Activated T-cell treated with anti-CD3 and anti-CD28 coated beads, Interleukin-2, amount 50 U/mL, for 24 hours (primary cell): Measurements from ENCODE around the gene MYRFL.

Experiments used
- DNase-seq: peaks from one replicate; pipeline ENCODE4 v3.0.0-alpha.2; 2020
- H3K27ac Mint-ChIP-seq: 2 replicates; pipeline ENCODE4 v1.8.0; 2020; ENCODE audit warnings: mild to moderate bottlenecking, mixed read lengths
- H3K27me3 Mint-ChIP-seq: 2 replicates; pipeline ENCODE4 v1.8.0; 2020; ENCODE audit warnings: mixed read lengths
- H3K36me3 Mint-ChIP-seq: 2 replicates; pipeline ENCODE4 v1.8.0; 2020; ENCODE audit warnings: low read depth, mixed read lengths
- H3K4me1 Mint-ChIP-seq: 2 replicates; pipeline ENCODE4 v1.8.0; 2020; ENCODE audit warnings: low read depth, mixed read lengths
- H3K4me3 Mint-ChIP-seq: 2 replicates; pipeline ENCODE4 v1.8.0; 2020; ENCODE audit warnings: mild to moderate bottlenecking, moderate library complexity, mixed read lengths
- H3K9me3 Mint-ChIP-seq: 2 replicates; pipeline ENCODE4 v1.8.0; 2020; ENCODE audit warnings: mixed read lengths

The MYRFL gene

GRCh38 chr12:69921831-69922230, 96.8 kb downstream of the MYRFL start:
- Mint-ChIP-seq H3K27ac (no peak overlapping the region), H3K9me3 (no peaks in the 10 kb centered on the region), H3K4me1 (no peaks in the 10 kb centered on the region), H3K4me3 (no peak overlapping the region), H3K27me3 (peaks cover 4% of the 10 kb centered on the region), H3K36me3 (no peaks in the 10 kb centered on the region)
- no peak for DNase-seq

DNA sequence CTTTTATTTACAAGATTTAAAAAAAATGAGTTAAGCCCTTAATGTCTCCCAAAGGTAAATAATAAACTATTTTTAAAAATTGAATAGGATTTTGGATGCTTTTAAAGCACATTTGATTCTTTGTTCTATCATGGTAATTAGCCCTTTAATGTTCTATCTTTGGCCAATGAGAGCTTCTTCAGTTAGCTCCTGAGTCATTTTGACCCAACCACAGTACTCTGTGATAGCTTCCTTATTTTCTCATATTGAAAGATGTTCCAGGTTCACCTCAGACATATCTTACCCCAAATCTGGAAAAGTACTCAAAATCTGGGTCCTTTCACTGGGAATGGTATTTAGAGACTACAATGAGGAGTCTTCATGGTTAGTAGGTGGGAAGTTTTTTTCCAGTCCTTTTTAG, 98.0 kb downstream of the MYRFL start:
- Mint-ChIP-seq H3K9me3 (no peaks in the 10 kb centered on the region), H3K36me3 (no peaks in the 10 kb centered on the region), H3K27ac (no peak overlapping the region), H3K27me3 (peaks cover 8% of the 10 kb centered on the region), H3K4me1 (no peaks in the 10 kb centered on the region), H3K4me3 (no peak overlapping the region)
- DNase-seq, result no peak

- Mint-ChIP-seq H3K36me3 (no peaks in the 10 kb centered on the region), H3K4me1 (no peaks in the 10 kb centered on the region), H3K27ac (no peak overlapping the region), H3K27me3 (peaks cover 8% of the 10 kb centered on the region), H3K9me3 (no peaks in the 10 kb centered on the region), H3K4me3 (no peak overlapping the region)
- DNase-seq, result no peak
These were observed 100.3 kb downstream of the MYRFL start for GRCh38 chr12:69925291-69925690.

- no peaks in the 10 kb centered on the region for H3K9me3 Mint-ChIP-seq
- DNase-seq, result no peak
- H3K4me1 Mint-ChIP-seq, result no peaks in the 10 kb centered on the region
- H3K36me3 Mint-ChIP-seq, result no peaks in the 10 kb centered on the region
- no peak overlapping the region for H3K27ac Mint-ChIP-seq
- peaks cover 12% of the 10 kb centered on the region for H3K27me3 Mint-ChIP-seq
- no peak overlapping the region for H3K4me3 Mint-ChIP-seq
These were observed 102.1 kb downstream of the MYRFL start for GRCh38 chr12:69927164-69927563.

GRCh38 chr12:69929125-69929524, 104.1 kb downstream of the MYRFL start:
- no peak for DNase-seq
- H3K9me3 Mint-ChIP-seq, result no peaks in the 10 kb centered on the region
- H3K27ac Mint-ChIP-seq, result no peak overlapping the region
- peaks cover 10% of the 10 kb centered on the region for H3K27me3 Mint-ChIP-seq
- H3K4me3 Mint-ChIP-seq, result no peak overlapping the region
- no peaks in the 10 kb centered on the region for H3K4me1 Mint-ChIP-seq
- H3K36me3 Mint-ChIP-seq, result no peaks in the 10 kb centered on the region

DNA sequence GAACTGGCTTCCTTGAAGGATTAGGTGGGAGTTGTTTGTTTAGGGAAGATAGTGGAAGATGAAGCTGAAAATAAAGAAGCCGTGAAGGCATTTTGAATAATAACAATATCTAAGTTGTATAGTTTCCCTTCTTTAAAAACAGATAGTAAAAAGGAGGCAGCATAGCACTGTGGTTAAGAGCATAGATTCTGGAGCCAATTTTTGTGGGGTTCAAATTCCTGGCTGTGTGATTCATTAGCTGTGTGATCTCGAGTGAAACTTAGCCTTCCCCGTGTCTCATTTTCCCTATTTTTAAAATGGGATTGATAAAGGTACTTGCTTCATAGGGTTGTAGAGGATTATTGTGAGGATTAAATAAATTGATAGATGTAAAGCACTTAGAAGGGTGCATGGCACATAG, 104.5 kb downstream of the MYRFL start:
- Mint-ChIP-seq H3K9me3 (no peaks in the 10 kb centered on the region), H3K36me3 (no peaks in the 10 kb centered on the region)

GRCh38 chr12:69931569-69931968, 106.5 kb downstream of the MYRFL start:
- no peak for DNase-seq
- Mint-ChIP-seq H3K4me1 (no peaks in the 10 kb centered on the region), H3K27ac (no peak overlapping the region), H3K36me3 (no peaks in the 10 kb centered on the region), H3K4me3 (no peak overlapping the region), H3K9me3 (no peaks in the 10 kb centered on the region), H3K27me3 (peaks cover 19% of the 10 kb centered on the region)

More for the DNA sequence above, 104.5 kb downstream of the MYRFL start:
- peaks cover 13% of the 10 kb centered on the region for H3K27me3 Mint-ChIP-seq
- H3K27ac Mint-ChIP-seq, result no peak overlapping the region
- H3K4me1 Mint-ChIP-seq, result no peaks in the 10 kb centered on the region
- no peak overlapping the region for H3K4me3 Mint-ChIP-seq
- DNase-seq, result no peak

GRCh38 chr12:69932154-69932553, 107.1 kb downstream of the MYRFL start:
- Mint-ChIP-seq H3K36me3 (no peaks in the 10 kb centered on the region), H3K4me3 (no peak overlapping the region), H3K27me3 (peaks cover 19% of the 10 kb centered on the region), H3K4me1 (no peaks in the 10 kb centered on the region), H3K27ac (no peak overlapping the region), H3K9me3 (no peaks in the 10 kb centered on the region)
- DNase-seq, result no peak

DNA sequence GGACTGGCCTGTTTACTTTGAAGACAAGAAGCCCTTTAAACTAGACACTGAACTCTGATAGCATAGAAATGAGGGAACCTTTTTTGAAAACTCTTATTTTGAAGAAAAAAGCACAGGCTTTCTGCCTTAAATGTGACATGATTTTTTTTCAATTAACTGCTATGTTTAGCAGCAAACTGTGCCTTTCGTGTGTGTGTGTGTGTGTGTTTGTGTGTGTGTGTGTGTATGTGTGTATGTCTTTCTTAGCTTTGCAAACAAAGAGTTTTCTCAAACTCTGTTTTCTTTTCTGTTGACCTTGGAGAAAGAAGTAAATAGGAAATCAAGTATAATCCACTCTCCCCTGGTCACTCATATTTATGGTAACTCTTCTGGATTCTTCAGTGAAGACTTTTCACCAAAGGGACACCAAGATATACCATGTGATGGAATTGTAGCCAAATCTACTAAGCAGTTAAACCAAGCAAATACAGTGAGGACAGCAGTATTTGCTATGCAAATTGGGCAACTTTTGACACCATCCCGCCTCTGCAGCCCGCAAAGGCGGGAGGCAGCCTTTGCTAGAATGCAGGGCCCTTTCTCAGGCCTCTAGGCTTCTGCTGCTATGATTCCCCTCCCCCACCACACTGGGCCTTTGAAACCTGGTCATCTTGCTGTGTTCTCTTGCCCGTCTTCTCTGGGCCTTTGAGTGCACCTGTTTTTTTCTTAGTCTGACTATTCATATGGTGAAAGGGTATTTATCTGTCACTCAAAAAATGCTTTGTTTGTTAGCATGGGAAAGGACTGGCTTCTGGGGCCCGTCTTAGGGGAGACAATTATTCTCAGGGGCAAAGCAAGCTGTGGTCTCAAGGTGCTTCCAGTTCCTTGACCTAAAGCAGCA, 107.9 kb downstream of the MYRFL start:
- Mint-ChIP-seq H3K27me3 (peaks cover 22% of the 10 kb centered on the region), H3K4me3 (no peak overlapping the region), H3K4me1 (no peaks in the 10 kb centered on the region), H3K36me3 (no peaks in the 10 kb centered on the region), H3K27ac (no peak overlapping the region), H3K9me3 (no peaks in the 10 kb centered on the region)
- DNase-seq, result no peak

- H3K27ac Mint-ChIP-seq, result no peak overlapping the region
- no peak for DNase-seq
- H3K36me3 Mint-ChIP-seq, result no peaks in the 10 kb centered on the region
- H3K4me3 Mint-ChIP-seq, result no peak overlapping the region
- H3K9me3 Mint-ChIP-seq, result no peaks in the 10 kb centered on the region
- no peaks in the 10 kb centered on the region for H3K4me1 Mint-ChIP-seq
- H3K27me3 Mint-ChIP-seq, result peaks cover 22% of the 10 kb centered on the region
These were observed 109.0 kb downstream of the MYRFL start for GRCh38 chr12:69934011-69934410.

- H3K4me3 Mint-ChIP-seq, result no peak overlapping the region
- peaks cover 19% of the 10 kb centered on the region for H3K27me3 Mint-ChIP-seq
- no peaks in the 10 kb centered on the region for H3K9me3 Mint-ChIP-seq
- DNase-seq, result no peak
- H3K4me1 Mint-ChIP-seq, result no peaks in the 10 kb centered on the region
- no peaks in the 10 kb centered on the region for H3K36me3 Mint-ChIP-seq
- H3K27ac Mint-ChIP-seq, result no peak overlapping the region
These were observed 110.6 kb downstream of the MYRFL start for GRCh38 chr12:69935651-69936100.

DNA sequence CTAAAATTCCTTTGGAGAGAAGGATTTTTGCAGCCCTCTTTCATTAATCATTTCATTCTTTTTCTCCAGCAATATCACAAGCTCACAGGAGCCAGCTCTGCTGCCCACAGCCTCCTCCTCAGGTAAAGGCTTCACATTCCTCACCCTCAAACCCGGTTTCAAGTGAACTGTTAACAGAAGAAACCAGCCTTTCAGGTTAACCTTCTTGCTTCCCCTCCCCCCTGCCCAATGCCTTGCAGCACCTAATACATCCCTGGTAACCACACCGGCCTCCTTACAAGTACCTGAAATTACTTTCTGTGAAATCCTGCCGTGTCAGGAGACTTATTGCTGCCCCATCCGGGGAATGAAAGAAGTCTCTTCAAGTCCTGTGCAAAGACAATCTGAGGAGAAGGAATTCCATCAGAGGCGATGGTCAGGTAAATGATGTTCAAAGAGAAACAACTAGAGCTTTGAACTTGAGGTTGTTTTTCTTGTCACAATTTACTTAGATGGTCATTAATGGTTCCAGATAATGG, 111.2 kb downstream of the MYRFL start:
- Mint-ChIP-seq H3K27ac (no peak overlapping the region), H3K4me1 (no peaks in the 10 kb centered on the region)

DNA sequence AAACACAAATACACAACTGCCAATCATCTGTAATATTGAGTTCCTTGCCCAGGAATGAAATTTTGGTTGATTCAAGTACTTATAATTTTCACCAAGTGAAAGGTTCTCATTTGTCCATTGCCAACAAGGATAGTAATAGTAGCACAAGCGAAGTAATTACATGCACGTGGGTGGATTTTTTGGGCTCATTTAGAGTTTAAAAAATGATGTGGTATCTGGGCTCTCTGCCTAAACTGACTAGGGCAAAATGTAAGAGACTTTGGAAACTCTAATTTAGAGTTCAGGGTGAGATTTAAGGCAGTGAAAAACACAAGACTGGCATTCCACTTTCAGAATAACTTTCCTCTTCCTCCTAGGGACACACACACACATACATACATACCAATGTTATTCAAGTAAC, 111.7 kb downstream of the MYRFL start:
- no peak for DNase-seq
- Mint-ChIP-seq H3K36me3 (no peaks in the 10 kb centered on the region), H3K9me3 (no peaks in the 10 kb centered on the region), H3K27me3 (peaks cover 15% of the 10 kb centered on the region), H3K27ac (no peak overlapping the region), H3K4me3 (no peak overlapping the region), H3K4me1 (no peaks in the 10 kb centered on the region)

More for the DNA sequence above, 111.2 kb downstream of the MYRFL start:
- peaks cover 15% of the 10 kb centered on the region for H3K27me3 Mint-ChIP-seq
- no peak for DNase-seq
- no peaks in the 10 kb centered on the region for H3K9me3 Mint-ChIP-seq
- no peak overlapping the region for H3K4me3 Mint-ChIP-seq
- H3K36me3 Mint-ChIP-seq, result no peaks in the 10 kb centered on the region

DNA sequence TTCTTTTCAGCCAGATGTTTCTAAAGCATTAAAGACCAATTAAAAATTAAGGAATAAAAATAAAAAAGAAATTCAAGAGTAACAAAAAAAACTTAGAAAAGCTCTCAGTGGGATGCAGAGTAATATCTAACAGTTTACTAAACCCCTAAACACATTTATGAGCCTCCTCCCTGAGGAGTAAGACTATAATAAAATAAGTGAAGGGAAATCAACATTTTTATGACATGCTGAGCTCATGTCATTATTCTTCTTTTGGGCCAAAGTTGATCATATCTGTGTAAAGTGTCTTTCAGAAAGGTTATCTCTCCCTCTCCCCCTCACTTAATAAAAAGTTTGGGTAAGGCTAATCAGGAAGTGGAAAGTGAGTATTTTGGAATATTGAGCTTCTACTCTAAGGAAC, 122.1 kb downstream of the MYRFL start:
- no peak for DNase-seq
- Mint-ChIP-seq H3K9me3 (no peaks in the 10 kb centered on the region), H3K27ac (no peak overlapping the region), H3K4me1 (no peaks in the 10 kb centered on the region), H3K27me3 (no peaks in the 10 kb centered on the region), H3K36me3 (no peaks in the 10 kb centered on the region), H3K4me3 (no peak overlapping the region)

DNA sequence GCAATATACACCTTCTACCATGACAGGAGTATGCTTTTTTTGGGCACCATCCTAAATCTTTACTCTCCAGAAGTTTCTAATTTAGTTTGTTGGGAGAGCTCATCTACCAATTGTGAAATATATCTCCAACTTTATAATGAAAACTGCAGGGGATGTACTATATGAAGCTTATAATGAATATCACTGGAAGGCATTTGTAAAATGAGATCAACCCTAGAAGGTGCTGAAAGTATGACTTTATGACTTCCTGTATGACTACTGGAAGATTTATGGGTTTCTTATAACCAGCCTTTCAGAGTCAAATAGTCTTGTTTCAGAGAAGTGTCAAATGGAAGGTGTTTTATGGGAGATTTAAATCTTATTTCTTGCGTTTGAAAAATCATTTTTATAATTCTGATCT, 122.9 kb downstream of the MYRFL start:
- H3K4me3 Mint-ChIP-seq, result no peak overlapping the region
- H3K4me1 Mint-ChIP-seq, result no peaks in the 10 kb centered on the region
- H3K9me3 Mint-ChIP-seq, result no peaks in the 10 kb centered on the region
- H3K36me3 Mint-ChIP-seq, result no peaks in the 10 kb centered on the region
- no peak for DNase-seq
- no peaks in the 10 kb centered on the region for H3K27me3 Mint-ChIP-seq
- H3K27ac Mint-ChIP-seq, result no peak overlapping the region
